ENCODE measurements around the gene ARSG.

- TF ChIP-seq CTCF (conservative IDR thresholded peaks at IDR 0.05; ENCODE audit: low read depth in 2 of 2) (no peak), EZH2phosphoT487 (IDR thresholded peaks at IDR 0.05; ENCODE audit: unreplicated experiment) (no peak), JUNB (IDR thresholded peaks at IDR 0.05; ENCODE audit: unreplicated experiment) (no peak), POLR2AphosphoS5 (IDR thresholded peaks at IDR 0.05; ENCODE audit: low read depth) (no peak)
Observed at GRCh38 chr17:68468788-68469187, 177.5 kb downstream of the ARSG start.
